Endothelial cell of umbilical vein (primary cell): Measurements from ENCODE around the gene BAG1. TPM values are rescaled to one million over a fixed set of nuclear protein-coding genes. Genes with fewer than 3 reads are reported as not detected.

Experiments used
- BruUV-seq: library from RNA; stranded (reverse); fragments of 400-500 nt; replicated peaks from 2 replicates; lab custom pipeline; 2021; lab: Mats Ljungman, UMichigan
- CTCF ChIA-PET: fragments of 300-600, 350-600 bp; sonication (Branson Sonifier 250); formaldehyde crosslinking; loops from one replicate; lab custom pipeline; 2021; ENCODE audit warnings: antibody characterized with exemption, inconsistent platforms; lab: Charles Lee
- POLR2A ChIA-PET: fragments of 300-600, 350-600 bp; sonication (Branson Sonifier 250); formaldehyde crosslinking; loops from one replicate; lab custom pipeline; 2021; ENCODE audit warnings: antibody characterized with exemption, inconsistent platforms; lab: Charles Lee
- DNase-seq: peaks from one replicate; pipeline ENCODE4 v3.0.0-alpha.2; 2011; ENCODE audit warnings: low read depth, low spot score
- FAIRE-seq: peaks from 2 replicates; lab custom pipeline; 2011; peaks lifted over from hg19 to GRCh38; lab: Jason Lieb, UNC
- H2AFZ ChIP-seq: 2 replicates; pipeline ENCODE4 v1.6.0; 2012; ENCODE audit warnings: low read depth, low read length, control low read depth, inconsistent platforms
- H3K27ac ChIP-seq: 2 replicates; pipeline ENCODE4 v1.5.1; 2011; ENCODE audit warnings: low read depth, mild to moderate bottlenecking, control low read depth, low read length, moderate library complexity; ENCODE audit not compliant: insufficient read depth
- H3K27me3 ChIP-seq, 2 experiments: 2 replicates each; pipeline versions ENCODE4 v1.6.0 to v1.6.1; 2011; ENCODE audit warnings: low read length in 2 of 2, mixed read lengths in 1 of 2; ENCODE audit not compliant: control insufficient read depth in 2 of 2, insufficient read depth in 2 of 2
- H3K36me3 ChIP-seq, 2 experiments: 2 replicates in 1 of 2; 3 replicates in 1 of 2; pipeline ENCODE4 v1.5.1; 2011; ENCODE audit warnings: low read length in 2 of 2, mild to moderate bottlenecking in 1 of 2, moderate library complexity in 1 of 2; ENCODE audit not compliant: control insufficient read depth in 2 of 2, insufficient read depth in 2 of 2; ENCODE audit errors: extremely low read depth in 1 of 2
- H3K4me1 ChIP-seq: 3 replicates; pipeline ENCODE4 v1.5.1; 2011; ENCODE audit warnings: mild to moderate bottlenecking, low read length; ENCODE audit not compliant: control insufficient read depth, insufficient read depth; ENCODE audit errors: extremely low read depth
- H3K4me2 ChIP-seq: 2 replicates; pipeline ENCODE4 v1.6.1; 2011; ENCODE audit warnings: low read length, control low read depth, mixed read lengths; ENCODE audit not compliant: insufficient read depth
- H3K4me3 ChIP-seq, 3 experiments: fragments of 200-600 bp in 1 of 3; sonication (generic), shearing (Covaris generic) in 1 of 3; replicated peaks in 1 of 3; 2 replicates each; pipeline ENCODE4 v1.5.1; 2011 to 2016; ENCODE audit warnings: control low read depth in 3 of 3, low read length in 3 of 3, mild to moderate bottlenecking in 2 of 3, inconsistent platforms in 1 of 3, low read depth in 1 of 3, moderate library complexity in 1 of 3; ENCODE audit not compliant: insufficient read depth in 1 of 3
- H3K79me2 ChIP-seq: 2 replicates; pipeline ENCODE4 v1.6.0; 2012; ENCODE audit warnings: low read length, inconsistent platforms; ENCODE audit not compliant: control insufficient read depth, insufficient read depth
- H3K9ac ChIP-seq: replicated peaks from 2 replicates; pipeline ENCODE3; 2011; ENCODE audit warnings: low read length, control low read depth; ENCODE audit not compliant: insufficient read depth; ENCODE audit errors: extremely low read depth
- H3K9me1 ChIP-seq: replicated peaks from 3 replicates; pipeline ENCODE4 v1.6.0; 2011; ENCODE audit warnings: mild to moderate bottlenecking, low read length; ENCODE audit not compliant: control insufficient read depth, insufficient read depth; ENCODE audit errors: extremely low read depth
- H3K9me3 ChIP-seq: replicated peaks from 2 replicates; pipeline ENCODE4 v1.5.1; 2012; ENCODE audit warnings: low read length, inconsistent platforms; ENCODE audit not compliant: control insufficient read depth, insufficient read depth
- H4K20me1 ChIP-seq: replicated peaks from 2 replicates; pipeline ENCODE3; 2011; ENCODE audit warnings: mild to moderate bottlenecking, low read length; ENCODE audit not compliant: control insufficient read depth, insufficient read depth; ENCODE audit errors: extremely low read depth
- CTCF ChIP-seq, 2 donors: IDR thresholded peaks; 1 replicate in 1 of 2; 2 replicates in 1 of 2; pipeline ENCODE4 v1.5.1; 2011; ENCODE audit warnings: low read length in 2 of 2, mild to moderate bottlenecking in 2 of 2, moderate library complexity in 2 of 2, control low read depth in 1 of 2, inconsistent platforms in 1 of 2, low read depth in 1 of 2; ENCODE audit not compliant: insufficient read depth in 1 of 2; ENCODE audit errors: extremely low read depth in 1 of 2
- EZH2 ChIP-seq: IDR thresholded peaks from 2 replicates; pipeline ENCODE4 v1.6.1; 2012; ENCODE audit warnings: borderline replicate concordance, low read depth, mild to moderate bottlenecking, moderate library complexity, low read length, inconsistent platforms; ENCODE audit not compliant: severe bottlenecking
- FOS ChIP-seq: IDR thresholded peaks from 2 replicates; pipeline ENCODE4 v1.6.1; 2011; ENCODE audit warnings: mild to moderate bottlenecking, low read length, moderate library complexity, borderline replicate concordance; ENCODE audit not compliant: insufficient read depth
- GATA2 ChIP-seq: IDR thresholded peaks from 2 replicates; pipeline ENCODE4 v1.7.0; 2011; ENCODE audit warnings: low read depth, mild to moderate bottlenecking, moderate library complexity, mixed read lengths, low read length; ENCODE audit not compliant: insufficient read length, insufficient read depth
- JUN ChIP-seq: IDR thresholded peaks from 2 replicates; pipeline ENCODE4 v1.6.1; 2011; ENCODE audit warnings: borderline replicate concordance, low read depth; ENCODE audit not compliant: insufficient read length, insufficient read depth
- POLR2A ChIP-seq: IDR thresholded peaks from 2 replicates; pipeline ENCODE4 v1.6.1; 2012; ENCODE audit warnings: low read depth, mild to moderate bottlenecking, control low read depth, low read length
- POLR2AphosphoS5 ChIP-seq: IDR thresholded peaks from 2 replicates; pipeline ENCODE4 v1.6.1; 2012; ENCODE audit warnings: low read depth, mild to moderate bottlenecking, control low read depth, low read length, moderate library complexity; ENCODE audit not compliant: insufficient read depth
- dilution Hi-C: fragments of 300-500 bp; cut with MboI; formaldehyde crosslinking; loops from one replicate; pipeline ENCODE4 v1.15.0; 2019; ENCODE audit warnings: low sequenced_read_pairs; ENCODE audit not compliant: extremely low pct_ligation_motif_present
- intact Hi-C: fragments of 100-400 bp; cut with micrococcal nuclease; formaldehyde crosslinking; loops from one replicate; pipeline ENCODE4 v1.10.0; 2022
- polyA plus RNA-seq, 4 experiments: library from polyadenylated mRNA; depleted of rRNA in 3 of 4; stranded (reverse) in 3 of 4; unstranded in 1 of 4; fragments of >200 nt; gene quantifications; 2 replicates each; pipeline versions ENCODE4 v1.2.1 to v1.2.3, GENCODE V29; 2011 to 2012; ENCODE audit warnings: missing spikeins in 1 of 4
- total RNA-seq: library from RNA; stranded (reverse); gene quantifications from 2 replicates; pipeline ENCODE4 v1.2.3, GENCODE V29; 2021

BAG1 gene
- total and polyA plus RNA-seq, 2 donors (not counting 3 experiments of a cell fraction or from before 2014, with no cell fraction given) = 44.6 to 87.4 TPM

DNA sequence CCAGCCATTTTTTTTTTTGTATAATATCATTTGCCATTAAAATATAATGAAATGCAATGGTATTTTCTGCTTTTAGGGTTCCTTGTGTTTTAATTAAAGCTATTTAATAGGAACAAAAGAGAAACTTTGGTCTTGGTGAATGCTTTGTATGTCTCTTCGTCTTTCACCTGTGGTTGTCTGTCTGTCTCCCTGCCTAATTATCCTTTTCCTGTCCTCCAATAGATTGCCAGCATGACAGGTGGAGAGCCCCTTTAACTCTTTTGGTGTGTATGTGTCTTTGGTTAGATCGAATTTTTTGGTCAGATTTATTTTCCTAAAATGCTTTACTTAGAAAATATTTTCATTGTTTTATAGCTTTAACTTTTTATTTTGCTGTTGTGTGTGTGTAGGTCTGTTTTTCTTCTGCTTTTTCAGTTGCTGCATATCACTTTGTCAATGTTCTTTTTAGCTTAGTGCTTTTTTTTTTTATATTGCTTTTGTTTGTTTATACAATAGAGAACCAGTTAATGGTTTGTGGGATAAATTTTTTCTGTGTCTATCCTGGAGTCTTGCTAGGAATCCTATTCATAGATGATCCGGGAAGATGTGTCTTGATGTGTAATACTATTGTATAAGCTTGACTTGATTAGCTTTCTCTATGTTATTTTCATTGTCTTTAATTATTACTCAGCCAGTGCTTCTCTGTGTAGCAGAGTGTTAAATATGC, 8.9 kb upstream of the BAG1 start:
- H3K9me3 ChIP-seq = no peaks in the 10 kb centered on the region
- DNase-seq (no peak), FAIRE-seq (no peak)
- H3K79me2 ChIP-seq = no peaks in the 10 kb centered on the region
- no peak overlapping the region for H3K4me3 ChIP-seq
- BruUV-seq = no TSS peak
- H3K4me1 ChIP-seq = no peaks in the 10 kb centered on the region
- TF ChIP-seq FOS (no peak), CTCF (IDR thresholded peaks at IDR 0.05; ENCODE audit: extremely low read depth in 1 of 2, insufficient read depth in 1 of 2, low read depth in 1 of 2, low read length in 2 of 2) (no peak), EZH2 (no peak), JUN (no peak), GATA2 (no peak), POLR2AphosphoS5 (no peak), POLR2A (no peak)
- H3K9ac ChIP-seq = no peak overlapping the region
- H2AFZ ChIP-seq = no peak overlapping the region
- H3K9me1 ChIP-seq = no peaks in the 10 kb centered on the region
- H4K20me1 ChIP-seq = no peaks in the 10 kb centered on the region
- ChIA-PET CTCF (interaction anchor here (0.9 to 2.6 kb wide), 5 partner anchors 10 to 193 kb away, joined by 4 to 10 read pairs (median 7); partner anchors contain the start of gene NFX1), POLR2A (interaction anchor here (1.1 kb wide), 1 partner anchor 16 kb away, joined by 3 read pairs; the partner anchor contains the start of gene NFX1)
- peaks cover 13 to 27% of the 10 kb centered on the region in 2 experiments for H3K36me3 ChIP-seq
- H3K4me2 ChIP-seq = no peak overlapping the region
- H3K27ac ChIP-seq = no peak overlapping the region
- no peaks in the 10 kb centered on the region for H3K27me3 ChIP-seq
- dilution Hi-C loops = no loop called here
- intact Hi-C loops = no loop called here
